ENCODE measurements around the gene DCAF4L1.

DCAF4L1 gene

GRCh38 chr4:41990365-41991111 lies 9.0 kb downstream of the DCAF4L1 start, which contains the start of gene SLC30A9:
Gene SLC30A9 (plus strand): TSS chr4:41990530. CDS start chr4:41990652, 122 bp downstream.
- peak; percentile 92 for DNase-seq (ENCODE audit: low read depth)

GRCh38 chr4:41991916-41992767 lies 10.6 kb downstream of the DCAF4L1 start:
- DNase-seq (ENCODE audit: low read depth): no peak

- no peak for DNase-seq (ENCODE audit: low read depth)
Measured at GRCh38 chr4:41992967-41993857, 11.7 kb downstream of the DCAF4L1 start.

GRCh38 chr4:41994461-41994985 lies 13.0 kb downstream of the DCAF4L1 start:
- DNase-seq (ENCODE audit: low read depth): no peak

GRCh38 chr4:41998019-41998418 lies 16.5 kb downstream of the DCAF4L1 start:
- DNase-seq (ENCODE audit: low read depth): no peak

GRCh38 chr4:41999321-41999720 lies 17.8 kb downstream of the DCAF4L1 start:
- no peak for DNase-seq (ENCODE audit: low read depth)

- no peak for DNase-seq (ENCODE audit: low read depth)
Measured at GRCh38 chr4:42008011-42008786, 26.6 kb downstream of the DCAF4L1 start.

GRCh38 chr4:42015438-42015837 lies 33.9 kb downstream of the DCAF4L1 start:
- no peak for DNase-seq (ENCODE audit: low read depth)

- no peak for DNase-seq (ENCODE audit: low read depth)
Measured at GRCh38 chr4:42018451-42018850, 36.9 kb downstream of the DCAF4L1 start.

Measured in fibroblast of gingiva (primary cell).